Muscle of leg (tissue), 11 donors: Measurements from ENCODE around the gene SETD1B. TPM values are rescaled to one million over a fixed set of nuclear protein-coding genes. Genes with fewer than 3 reads are reported as not detected.

Source experiments
- DNase-seq: peaks from one replicate; pipeline ENCODE4 v3.0.0; 2013
- H3K27ac ChIP-seq: one replicate; pipeline ENCODE4 v1.5.1; 2013; ENCODE audit warnings: mild to moderate bottlenecking, low read length, control low read depth
- H3K27me3 ChIP-seq: one replicate; pipeline ENCODE4 v1.6.1; 2013; ENCODE audit warnings: low read length; ENCODE audit not compliant: control insufficient read depth, insufficient read depth
- H3K36me3 ChIP-seq: one replicate; pipeline ENCODE4 v1.6.1; 2013; ENCODE audit warnings: low read length; ENCODE audit not compliant: control insufficient read depth, insufficient read depth
- H3K4me1 ChIP-seq: one replicate; pipeline ENCODE4 v1.6.1; 2013; ENCODE audit warnings: low read length; ENCODE audit not compliant: control insufficient read depth, insufficient read depth
- H3K4me3 ChIP-seq: one replicate; pipeline ENCODE4 v1.5.1; 2013; ENCODE audit warnings: low read length, control low read depth
- H3K9me3 ChIP-seq: replicated peaks from 2 replicates; pipeline ENCODE4 v1.6.1; 2013; ENCODE audit warnings: low read depth, low read length; ENCODE audit not compliant: control insufficient read depth
- WGBS: methylation state at CpG from one replicate; pipeline ENCODE4 v1.1.5; 2013; ENCODE audit warnings: missing lambda C conversion rate; ENCODE audit not compliant: insufficient coverage; 5-methylcytosine and 5-hydroxymethylcytosine counted together
- polyA plus RNA-seq, 8 donors: library from polyadenylated mRNA; unstranded; fragments of 120-200 nt; gene quantifications; one replicate each; pipeline versions ENCODE4 v1.2.1 to v1.2.3, GENCODE V29; 2013; ENCODE audit warnings: inconsistent platforms in 1 of 8, low replicate concordance in 1 of 8; ENCODE audit not compliant: insufficient read length in 8 of 8, insufficient read depth in 1 of 8
- total RNA-seq: library from RNA; stranded (reverse); fragments of 120-200 nt; gene quantifications from one replicate; pipeline ENCODE4 v1.2.4, GENCODE V29; 2013

SETD1B gene
- total and polyA plus RNA-seq, 9 donors = 3.6 to 13.4 (median 10.1) TPM

- Histone ChIP-seq H3K36me3 (peaks cover 91% of the 10 kb centered on the region), H3K27me3 (no peaks in the 10 kb centered on the region), H3K4me1 (no peaks in the 10 kb centered on the region), H3K27ac (no peak overlapping the region), H3K4me3 (no peak overlapping the region), H3K9me3 (no peaks in the 10 kb centered on the region)
- DNase-seq = no peak
- 89% methylated on average over 18 of the region's 18 CpGs for WGBS
Observed at GRCh38 chr12:121826318-121827150, 22.7 kb downstream of the SETD1B start.

DNA sequence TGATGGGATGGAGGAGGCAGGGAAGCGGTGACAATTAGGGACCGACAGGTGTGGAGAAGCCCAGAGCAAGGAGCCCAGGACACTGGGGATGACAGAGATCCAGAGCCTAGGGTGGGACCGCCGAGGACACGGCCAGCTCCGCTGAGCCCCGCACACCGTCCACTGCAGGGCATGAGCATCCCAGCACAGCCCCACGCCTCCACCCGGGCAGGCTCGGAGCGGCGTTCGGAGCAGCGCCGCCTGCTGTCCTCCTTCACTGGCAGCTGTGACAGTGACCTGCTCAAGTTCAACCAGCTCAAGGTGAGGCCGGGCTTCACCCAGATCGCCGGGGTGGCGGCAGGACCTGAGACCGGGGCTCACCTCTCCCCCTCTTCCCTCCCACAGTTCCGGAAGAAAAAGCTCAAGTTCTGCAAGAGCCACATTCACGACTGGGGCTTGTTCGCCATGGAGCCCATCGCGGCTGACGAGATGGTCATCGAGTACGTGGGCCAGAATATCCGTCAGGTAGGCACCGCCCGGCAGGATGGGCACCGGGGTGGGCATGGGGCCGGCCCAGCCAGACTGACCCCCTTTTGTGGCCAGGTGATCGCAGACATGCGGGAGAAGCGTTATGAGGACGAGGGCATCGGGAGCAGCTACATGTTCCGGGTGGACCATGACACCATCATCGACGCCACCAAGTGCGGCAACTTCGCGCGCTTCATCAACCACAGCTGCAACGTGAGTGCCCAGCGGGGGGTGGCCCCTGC, 23.7 kb downstream of the SETD1B start:
- no peak overlapping the region for H3K4me3 ChIP-seq
- H3K27ac ChIP-seq = no peak overlapping the region
- peaks cover 89% of the 10 kb centered on the region for H3K36me3 ChIP-seq
- no peaks in the 10 kb centered on the region for H3K9me3 ChIP-seq
- H3K4me1 ChIP-seq = no peaks in the 10 kb centered on the region
- no peaks in the 10 kb centered on the region for H3K27me3 ChIP-seq
- 92% methylated on average over 43 of the region's 48 CpGs for WGBS
- DNase-seq = no peak

DNA sequence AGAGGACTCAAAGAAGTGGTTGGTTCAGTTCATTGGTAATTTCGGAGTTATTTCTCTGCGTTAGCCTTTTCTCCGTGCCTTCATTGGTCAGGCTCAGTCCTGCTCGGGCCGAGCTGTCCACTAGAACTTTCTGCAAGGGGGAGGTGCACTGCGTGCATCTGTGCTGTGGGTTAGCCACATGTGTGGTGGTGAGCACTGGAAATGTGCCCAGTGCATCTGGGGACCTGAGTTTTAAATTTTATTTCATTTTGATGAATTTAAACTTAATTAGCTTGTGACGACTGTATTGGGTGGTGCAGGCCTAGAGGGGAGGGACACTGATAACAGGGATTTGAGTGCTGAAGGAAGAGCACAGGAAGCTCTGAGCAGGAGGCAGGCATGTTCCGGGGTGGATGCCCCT, 24.5 kb downstream of the SETD1B start:
- Histone ChIP-seq H3K36me3 (peaks cover 85% of the 10 kb centered on the region), H3K27me3 (no peaks in the 10 kb centered on the region)
- 93% methylated on average over 6 of the region's 8 CpGs for WGBS

DNA sequence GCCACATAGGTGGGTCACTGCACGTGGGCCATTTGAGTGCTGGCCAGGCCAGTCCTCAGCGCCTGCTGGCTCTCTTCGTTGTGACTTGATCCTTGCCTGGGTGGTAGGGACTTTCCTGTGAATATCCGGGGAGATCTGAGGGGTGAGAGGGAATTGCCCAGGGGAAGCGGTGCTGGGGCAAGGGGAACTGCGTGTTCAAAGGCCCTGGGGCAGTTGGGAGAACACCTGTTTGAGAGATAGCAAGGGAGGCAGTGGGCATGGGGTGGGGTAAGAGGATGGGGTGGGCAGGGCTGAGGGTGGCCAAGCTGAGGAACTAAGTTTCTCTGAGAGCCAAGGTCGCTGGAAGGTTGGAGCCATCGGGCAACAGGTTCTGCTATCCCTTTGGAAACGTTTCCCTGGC, 25.0 kb downstream of the SETD1B start:
- no peaks in the 10 kb centered on the region for H3K4me1 ChIP-seq
- DNase-seq = no peak
- no peaks in the 10 kb centered on the region for H3K27me3 ChIP-seq
- H3K4me3 ChIP-seq = no peak overlapping the region
- 89% methylated on average over 9 of the region's 9 CpGs for WGBS
- H3K27ac ChIP-seq = no peak overlapping the region
- H3K36me3 ChIP-seq = peaks cover 80% of the 10 kb centered on the region
- no peaks in the 10 kb centered on the region for H3K9me3 ChIP-seq

More for the DNA sequence above, 24.5 kb downstream of the SETD1B start:
- H3K4me1 ChIP-seq = no peaks in the 10 kb centered on the region
- no peak for DNase-seq
- H3K4me3 ChIP-seq = no peak overlapping the region
- no peak overlapping the region for H3K27ac ChIP-seq
- no peaks in the 10 kb centered on the region for H3K9me3 ChIP-seq

DNA sequence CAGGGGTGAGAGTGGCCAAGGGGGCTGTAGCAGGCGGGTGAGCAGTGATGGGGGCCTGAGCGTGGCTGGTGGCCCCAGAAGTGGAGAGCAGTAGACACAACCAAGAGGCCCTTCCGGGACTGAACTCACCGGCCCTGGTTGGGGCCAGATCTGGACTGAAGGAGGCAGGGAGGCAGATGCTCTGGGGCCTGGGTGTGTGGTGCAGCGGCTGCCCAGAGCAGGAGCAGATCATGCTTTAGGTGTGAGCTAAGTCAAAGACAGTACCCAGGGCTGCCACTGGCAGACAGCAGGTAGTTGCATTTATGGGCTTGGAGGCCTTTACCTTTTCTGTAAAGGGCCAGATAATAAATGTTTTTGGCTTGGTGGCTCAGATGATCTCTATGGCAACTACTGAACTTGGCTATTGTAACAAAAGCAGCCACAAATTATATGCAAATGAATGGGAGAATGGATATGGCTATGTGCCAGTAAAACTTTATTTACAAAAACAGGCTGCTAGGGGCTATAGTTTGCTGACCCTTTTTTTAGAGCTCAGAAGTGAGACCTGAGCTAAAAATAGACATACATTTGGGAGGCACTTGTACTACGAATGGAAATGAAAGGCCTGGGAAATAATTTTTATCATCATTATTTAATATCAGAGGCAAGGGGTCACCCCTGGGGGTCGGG, 25.6 kb downstream of the SETD1B start:
- Histone ChIP-seq H3K4me1 (no peaks in the 10 kb centered on the region), H3K27ac (no peak overlapping the region), H3K9me3 (no peaks in the 10 kb centered on the region), H3K4me3 (no peak overlapping the region), H3K36me3 (peaks cover 76% of the 10 kb centered on the region), H3K27me3 (no peaks in the 10 kb centered on the region)
- no peak for DNase-seq
- 87% methylated on average over 5 of the region's 7 CpGs for WGBS

GRCh38 chr12:121830134-121830533, 26.3 kb downstream of the SETD1B start:
- H3K27ac ChIP-seq = no peak overlapping the region
- no peak for DNase-seq
- no peak overlapping the region for H3K4me3 ChIP-seq
- H3K4me1 ChIP-seq = no peaks in the 10 kb centered on the region
- H3K36me3 ChIP-seq = peaks cover 68% of the 10 kb centered on the region
- H3K9me3 ChIP-seq = no peaks in the 10 kb centered on the region
- 87% methylated on average over 23 of the region's 23 CpGs for WGBS
- no peaks in the 10 kb centered on the region for H3K27me3 ChIP-seq

DNA sequence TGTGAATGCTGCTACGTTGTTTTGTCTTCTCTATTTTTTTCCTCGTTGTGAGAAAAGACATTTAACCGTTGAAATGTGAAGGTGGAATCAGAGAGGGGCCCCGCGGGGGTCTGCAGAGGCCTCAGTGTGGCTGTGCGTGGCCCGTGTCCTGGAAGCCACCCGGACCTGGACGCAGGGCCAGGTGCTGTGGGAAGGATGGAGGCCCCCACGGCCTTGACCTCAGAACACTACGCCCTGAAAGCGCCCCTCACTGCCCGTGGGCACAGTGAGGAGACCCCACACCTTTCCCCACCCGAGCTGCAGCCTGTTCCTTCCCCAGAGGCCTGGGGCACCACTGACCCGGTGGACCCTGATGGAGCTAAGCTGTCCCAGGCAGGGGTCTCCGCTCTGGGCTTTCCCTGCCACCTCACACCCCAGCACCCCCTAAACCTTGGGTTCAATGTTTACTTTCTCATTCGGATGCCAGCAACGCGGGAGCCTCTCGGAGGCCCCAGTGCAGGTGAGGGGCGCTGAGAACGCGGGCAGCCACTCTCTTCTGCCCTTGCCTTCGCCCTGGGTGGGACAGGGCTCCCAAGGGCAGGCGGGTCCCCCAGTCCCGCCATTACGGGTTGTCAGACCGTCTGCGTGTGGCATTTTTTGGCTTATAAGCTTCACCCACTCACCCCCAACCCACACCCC, 26.9 kb downstream of the SETD1B start:
- Histone ChIP-seq H3K9me3 (no peaks in the 10 kb centered on the region), H3K4me3 (no peak overlapping the region), H3K36me3 (peaks cover 63% of the 10 kb centered on the region), H3K4me1 (no peaks in the 10 kb centered on the region), H3K27ac (no peak overlapping the region), H3K27me3 (no peaks in the 10 kb centered on the region)
- DNase-seq = no peak
- 91% methylated on average over 26 of the region's 29 CpGs for WGBS

GRCh38 chr12:121831571-121832245, 27.9 kb downstream of the SETD1B start:
- H3K27ac ChIP-seq = no peak overlapping the region
- no CpG with 5 or more reads among the region's 19 CpGs for WGBS
- DNase-seq = no peak
- H3K4me3 ChIP-seq = no peak overlapping the region
- H3K4me1 ChIP-seq = no peaks in the 10 kb centered on the region
- H3K9me3 ChIP-seq = no peaks in the 10 kb centered on the region
- no peaks in the 10 kb centered on the region for H3K27me3 ChIP-seq
- H3K36me3 ChIP-seq = peaks cover 53% of the 10 kb centered on the region

- no peak for DNase-seq
- 20% methylated on average over 1 of the region's 4 CpGs for WGBS
- H3K9me3 ChIP-seq = no peaks in the 10 kb centered on the region
- no peak overlapping the region for H3K4me3 ChIP-seq
- H3K36me3 ChIP-seq = no peaks in the 10 kb centered on the region
- H3K27me3 ChIP-seq = peaks cover 3% of the 10 kb centered on the region
- H3K27ac ChIP-seq = no peak overlapping the region
- H3K4me1 ChIP-seq = peaks cover 4% of the 10 kb centered on the region
Observed at GRCh38 chr12:121837680-121838079, 33.9 kb downstream of the SETD1B start.
